ENCODE results near the gene SEMA3G. TPM values are rescaled to one million over a fixed set of nuclear protein-coding genes. Genes with fewer than 3 reads are reported as not detected.
A peak's percentile ranks its signal among the peaks of the same experiment; 100 is the strongest.

SEMA3G gene
- polyA plus RNA-seq, 5 donors = 4.3 to 8.2 (median 7.0) TPM

GRCh38 chr3:52439426-52440248 lies 5.3 kb downstream of the SEMA3G start:
- DNase-seq = no peak

- no peak for DNase-seq
Observed at GRCh38 chr3:52438579-52439425, 6.1 kb downstream of the SEMA3G start.

GRCh38 chr3:52438104-52438376 lies 6.9 kb downstream of the SEMA3G start:
- no peak for DNase-seq

GRCh38 chr3:52437326-52438103 lies 7.4 kb downstream of the SEMA3G start:
- DNase-seq = no peak

GRCh38 chr3:52436500-52437149 lies 8.3 kb downstream of the SEMA3G start:
- peak; percentile 64 to 71 for DNase-seq

- no peak for DNase-seq
Observed at GRCh38 chr3:52435246-52436101, 9.4 kb downstream of the SEMA3G start.

GRCh38 chr3:52434491-52435115 lies 10.3 kb downstream of the SEMA3G start:
- no peak for DNase-seq

- DNase-seq = no peak
Observed at GRCh38 chr3:52433996-52434479, 10.9 kb downstream of the SEMA3G start.

GRCh38 chr3:52433328-52433995 lies 11.4 kb downstream of the SEMA3G start:
- DNase-seq = no peak

- no peak for DNase-seq
Observed at GRCh38 chr3:52432691-52433141, 12.2 kb downstream of the SEMA3G start.

- no peak for DNase-seq
Observed at GRCh38 chr3:52432225-52432624, 12.7 kb downstream of the SEMA3G start.

- no peak for DNase-seq
Observed at GRCh38 chr3:52431459-52432223, 13.3 kb downstream of the SEMA3G start.

- no peak for DNase-seq
Observed at GRCh38 chr3:52430416-52430810, 14.5 kb downstream of the SEMA3G start.

GRCh38 chr3:52429779-52430415 lies 15.0 kb downstream of the SEMA3G start:
- no peak for DNase-seq

GRCh38 chr3:52429031-52429430 lies 15.9 kb downstream of the SEMA3G start:
- no peak for DNase-seq

GRCh38 chr3:52428151-52429005 lies 16.5 kb downstream of the SEMA3G start:
- DNase-seq = peak; percentile 67 to 79

GRCh38 chr3:52423173-52423572 lies 21.7 kb downstream of the SEMA3G start:
- DNase-seq = peak in 1 of 2 donors; percentile 31

All from right lung (tissue), 5 donors.